Hepatocyte (in vitro differentiated cells): ENCODE measurements around the gene GAPVD1. TPM values are rescaled to one million over a fixed set of nuclear protein-coding genes. Genes with fewer than 3 reads are reported as not detected.

Source experiments
- DNase-seq: peaks from one replicate; pipeline ENCODE4 v3.0.0-alpha.2; 2016; ENCODE audit warnings: low spot score
- H2AFZ ChIP-seq: fragments of 200-600 bp; sonication (generic); 2 replicates; pipeline ENCODE4 v1.6.0; 2016; ENCODE audit warnings: antibody characterized with exemption, mild to moderate bottlenecking
- H3K27ac ChIP-seq: fragments of 200-600 bp; sonication (generic); 2 replicates; pipeline ENCODE4 v1.5.1; 2016; ENCODE audit warnings: mild to moderate bottlenecking
- H3K27me3 ChIP-seq: fragments of 200-600 bp; sonication (generic); 2 replicates; pipeline ENCODE4 v1.6.1; 2016
- H3K36me3 ChIP-seq: fragments of 200-600 bp; sonication (generic); replicated peaks from 2 replicates; pipeline ENCODE4 v1.5.1; 2016; ENCODE audit warnings: low read depth; ENCODE audit not compliant: insufficient read depth
- H3K4me1 ChIP-seq: fragments of 200-600 bp; sonication (generic); 2 replicates; pipeline ENCODE4 v1.5.1; 2016; ENCODE audit warnings: mild to moderate bottlenecking, moderate library complexity; ENCODE audit not compliant: insufficient read depth
- H3K4me2 ChIP-seq: fragments of 200-600 bp; sonication (generic); 2 replicates; pipeline ENCODE4 v1.6.0; 2016
- H3K4me3 ChIP-seq: fragments of 200-600 bp; sonication (generic); 2 replicates; pipeline ENCODE4 v1.5.1; 2016; ENCODE audit warnings: mild to moderate bottlenecking
- H3K79me2 ChIP-seq: fragments of 200-600 bp; sonication (generic); 2 replicates; pipeline ENCODE4 v1.6.0; 2017; ENCODE audit warnings: mild to moderate bottlenecking
- H3K9me2 ChIP-seq: fragments of 200-600 bp; sonication (generic); replicated peaks from 2 replicates; pipeline ENCODE4 v1.6.0; 2017; ENCODE audit warnings: mild to moderate bottlenecking; ENCODE audit not compliant: insufficient read depth
- H3K9me3 ChIP-seq: fragments of 200-600 bp; sonication (generic); 2 replicates; pipeline ENCODE4 v1.5.1; 2016; ENCODE audit warnings: low read depth, mild to moderate bottlenecking
- H4K20me1 ChIP-seq: fragments of 200-600 bp; sonication (generic); 2 replicates; pipeline ENCODE4 v1.6.0; 2016; ENCODE audit warnings: mild to moderate bottlenecking; ENCODE audit not compliant: insufficient read depth, poor library complexity, severe bottlenecking
- EZH2 ChIP-seq: fragments of 200-600 bp; sonication (generic); IDR thresholded peaks from 2 replicates; pipeline ENCODE4 v1.6.1; 2016; ENCODE audit warnings: antibody characterized with exemption, mild to moderate bottlenecking, borderline replicate concordance
- EZH2phosphoT487 ChIP-seq: fragments of 200-600 bp; sonication (generic); IDR thresholded peaks from one replicate; pipeline ENCODE4 v1.6.1; 2018; ENCODE audit warnings: antibody characterized with exemption, mild to moderate bottlenecking, low read depth, moderate library complexity; ENCODE audit not compliant: unreplicated experiment, severe bottlenecking
- WGBS: methylation state at CpG from one replicate; pipeline ENCODE4 v1.1.6; 2016; ENCODE audit warnings: low lambda C conversion rate; ENCODE audit errors: missing lambda C conversion rate; 5-methylcytosine and 5-hydroxymethylcytosine counted together
- polyA plus RNA-seq: library from polyadenylated mRNA; unstranded; fragments of >200 nt; fragmentation: Nextera tagmentation; extraction: Ambion mirVana; gene quantifications from 2 replicates; pipeline ENCODE4 v1.2.1, GENCODE V29; 2016
- total RNA-seq: library from RNA; depleted of rRNA; stranded (reverse); fragments of >200 nt; gene quantifications from 2 replicates; pipeline ENCODE4 v1.2.3, GENCODE V29; 2014
- TF ChIP-seq, protein P1 (sequence below): fragments of 200-600 bp; sonication (generic); IDR thresholded peaks from 2 replicates; pipeline ENCODE4 v1.5.1; 2016; ENCODE audit warnings: antibody characterized with exemption, mild to moderate bottlenecking; ENCODE audit not compliant: poor library complexity

GAPVD1 gene
- total and polyA plus RNA-seq, 2 experiments from 2014 or later, result 25.5 to 44.7 TPM

DNA sequence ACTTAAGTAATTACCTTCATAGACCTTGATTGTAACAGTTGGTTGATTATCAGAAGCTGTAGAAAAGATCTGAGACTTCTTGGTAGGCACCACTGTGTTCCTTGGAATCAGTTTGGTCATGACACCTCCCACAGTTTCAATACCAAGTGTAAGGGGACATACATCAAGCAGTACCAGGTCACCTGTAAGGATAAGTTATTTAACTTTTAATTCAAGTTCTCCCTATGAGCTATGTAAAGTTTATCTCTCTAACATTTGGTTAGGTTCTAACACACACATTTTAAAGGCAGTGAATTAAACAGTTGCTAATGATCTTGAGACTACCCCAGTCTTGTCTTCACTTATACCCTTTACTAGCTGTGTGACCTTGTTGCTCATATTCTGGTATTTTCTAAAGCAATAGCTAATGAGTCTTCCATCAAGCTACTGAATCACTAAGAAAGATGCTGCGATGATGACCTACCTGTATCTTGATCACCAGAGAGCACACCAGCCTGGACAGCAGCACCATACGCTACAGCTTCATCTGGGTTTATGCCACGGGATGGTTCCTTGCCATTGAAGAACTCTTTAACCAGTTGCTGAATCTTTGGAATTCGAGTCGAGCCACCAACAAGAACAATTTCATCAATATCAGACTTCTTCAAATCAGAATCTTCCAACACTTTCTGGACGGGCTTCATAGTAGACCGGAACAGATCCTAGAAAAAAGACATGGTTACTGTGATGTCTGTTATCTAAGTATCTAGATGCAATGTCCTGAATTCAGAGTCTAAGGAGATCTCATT, 23.3 kb upstream of the GAPVD1 start:
- Histone ChIP-seq H3K9me3 (no peaks in the 10 kb centered on the region), H3K79me2 (peaks cover 64% of the 10 kb centered on the region), H3K27ac (no peak overlapping the region), H3K4me1 (peaks cover 46% of the 10 kb centered on the region), H4K20me1 (peaks cover 64% of the 10 kb centered on the region), H3K4me3 (peak overlapping the region; percentile 51), H3K9me2 (no peaks in the 10 kb centered on the region), H3K36me3 (peaks cover 18% of the 10 kb centered on the region), H2AFZ (no peak overlapping the region), H3K4me2 (peak overlapping the region; percentile 87), H3K27me3 (no peaks in the 10 kb centered on the region)
- TF ChIP-seq EZH2 (no peak), EZH2phosphoT487 (no peak)
- TF ChIP-seq, protein P1, sequence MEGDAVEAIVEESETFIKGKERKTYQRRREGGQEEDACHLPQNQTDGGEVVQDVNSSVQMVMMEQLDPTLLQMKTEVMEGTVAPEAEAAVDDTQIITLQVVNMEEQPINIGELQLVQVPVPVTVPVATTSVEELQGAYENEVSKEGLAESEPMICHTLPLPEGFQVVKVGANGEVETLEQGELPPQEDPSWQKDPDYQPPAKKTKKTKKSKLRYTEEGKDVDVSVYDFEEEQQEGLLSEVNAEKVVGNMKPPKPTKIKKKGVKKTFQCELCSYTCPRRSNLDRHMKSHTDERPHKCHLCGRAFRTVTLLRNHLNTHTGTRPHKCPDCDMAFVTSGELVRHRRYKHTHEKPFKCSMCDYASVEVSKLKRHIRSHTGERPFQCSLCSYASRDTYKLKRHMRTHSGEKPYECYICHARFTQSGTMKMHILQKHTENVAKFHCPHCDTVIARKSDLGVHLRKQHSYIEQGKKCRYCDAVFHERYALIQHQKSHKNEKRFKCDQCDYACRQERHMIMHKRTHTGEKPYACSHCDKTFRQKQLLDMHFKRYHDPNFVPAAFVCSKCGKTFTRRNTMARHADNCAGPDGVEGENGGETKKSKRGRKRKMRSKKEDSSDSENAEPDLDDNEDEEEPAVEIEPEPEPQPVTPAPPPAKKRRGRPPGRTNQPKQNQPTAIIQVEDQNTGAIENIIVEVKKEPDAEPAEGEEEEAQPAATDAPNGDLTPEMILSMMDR, result no peak
- DNase-seq, result no peak
- 88% methylated on average over 7 of the region's 7 CpGs for WGBS

DNA sequence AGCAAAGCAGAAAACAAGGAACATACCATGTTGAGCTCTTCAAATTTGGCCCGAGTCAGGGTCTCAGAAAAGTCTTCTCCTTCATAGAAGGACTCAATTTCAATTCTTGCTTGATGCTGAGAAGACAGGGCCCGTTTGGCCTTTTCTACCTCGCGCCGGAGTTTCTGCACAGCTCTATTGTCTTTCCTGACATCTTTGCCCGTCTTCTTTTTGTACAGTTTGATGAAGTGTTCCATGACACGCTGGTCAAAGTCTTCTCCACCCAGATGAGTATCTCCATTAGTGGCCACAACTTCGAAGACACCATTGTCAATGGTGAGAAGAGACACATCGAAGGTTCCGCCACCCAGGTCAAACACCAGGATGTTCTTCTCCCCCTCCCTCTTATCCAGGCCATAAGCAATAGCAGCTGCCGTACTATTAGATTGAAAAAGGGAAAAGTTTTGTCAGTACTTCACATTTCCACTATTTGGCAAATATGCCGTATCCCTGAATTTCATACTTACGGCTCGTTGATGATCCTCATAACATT, 22.6 kb upstream of the GAPVD1 start:
- Histone ChIP-seq H4K20me1 (peaks cover 64% of the 10 kb centered on the region), H3K4me2 (peak overlapping the region; percentile 87), H3K36me3 (peaks cover 18% of the 10 kb centered on the region), H3K9me3 (no peaks in the 10 kb centered on the region), H3K4me3 (peak overlapping the region; percentile 51), H3K79me2 (peaks cover 64% of the 10 kb centered on the region), H2AFZ (no peak overlapping the region), H3K27me3 (no peaks in the 10 kb centered on the region), H3K4me1 (peaks cover 49% of the 10 kb centered on the region), H3K9me2 (no peaks in the 10 kb centered on the region), H3K27ac (no peak overlapping the region)
- 88% methylated on average over 14 of the region's 14 CpGs for WGBS
- TF ChIP-seq, protein P1, result no peak
- no peak for TF ChIP-seq EZH2
- TF ChIP-seq EZH2phosphoT487, result no peak
- DNase-seq, result no peak

DNA sequence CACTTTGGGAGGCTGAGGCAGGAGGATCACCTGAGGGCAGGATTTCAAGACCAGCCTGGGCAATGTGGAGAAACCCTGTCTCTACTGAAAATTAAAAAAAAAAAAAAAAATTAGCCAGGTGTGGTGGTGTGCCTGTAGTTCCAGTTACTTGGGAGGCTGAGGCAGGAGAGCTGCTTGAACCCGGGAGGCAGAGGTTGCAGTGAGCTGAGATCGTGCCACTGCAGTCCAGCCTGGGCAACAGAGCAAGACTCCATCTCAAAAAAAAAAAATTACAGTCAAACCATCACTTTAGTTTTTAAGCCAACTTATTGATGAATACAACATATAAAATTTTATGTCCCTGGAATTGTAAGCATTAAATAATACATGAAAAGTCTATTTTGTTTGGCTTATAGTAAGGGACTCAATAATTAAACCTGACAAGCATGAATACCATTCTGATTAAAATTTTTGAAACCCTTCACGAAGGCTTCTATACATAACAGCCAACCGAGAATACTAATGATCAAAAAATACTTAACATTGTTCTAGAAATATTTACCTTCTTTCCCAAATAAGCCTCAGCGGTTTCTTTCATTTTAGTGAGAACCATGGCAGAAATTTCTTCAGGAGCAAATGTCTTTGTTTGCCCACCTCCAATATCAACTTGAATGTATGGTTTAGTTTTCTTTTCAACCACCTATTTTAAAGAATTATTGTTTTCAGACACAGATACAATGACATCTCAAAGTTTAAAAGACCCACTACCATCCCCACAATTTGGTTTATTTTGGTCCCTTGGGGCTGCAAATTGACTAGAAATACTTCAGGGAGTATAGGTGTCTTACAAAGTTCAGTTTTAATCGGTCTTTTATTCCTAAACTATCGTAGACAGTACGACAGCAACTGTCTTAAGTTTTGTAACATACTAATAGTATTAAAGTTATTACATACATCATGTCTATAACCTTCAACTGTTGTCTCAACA, 21.7 kb upstream of the GAPVD1 start:
- H3K27ac ChIP-seq, result peak overlapping the region; percentile 84

More for the DNA sequence above, 21.7 kb upstream of the GAPVD1 start:
- TF ChIP-seq EZH2 (no peak), EZH2phosphoT487 (no peak)
- TF ChIP-seq, protein P1, result no peak
- H3K9me3 ChIP-seq, result no peaks in the 10 kb centered on the region
- H3K9me2 ChIP-seq, result no peaks in the 10 kb centered on the region
- H3K4me3 ChIP-seq, result peak overlapping the region; percentile 51
- H3K4me2 ChIP-seq, result peak overlapping the region; percentile 87
- H3K36me3 ChIP-seq, result peaks cover 18% of the 10 kb centered on the region
- WGBS, result 30% methylated on average over 8 of the region's 8 CpGs
- peaks cover 49% of the 10 kb centered on the region for H3K4me1 ChIP-seq
- H3K27me3 ChIP-seq, result no peaks in the 10 kb centered on the region
- DNase-seq, result no peak
- H4K20me1 ChIP-seq, result peaks cover 60% of the 10 kb centered on the region
- no peak overlapping the region for H2AFZ ChIP-seq
- peaks cover 64% of the 10 kb centered on the region for H3K79me2 ChIP-seq
